OCI-M1 (cell line): ENCODE results near the gene KIF21A.
"Not testable (repeated sequence)": the region's sequence is repeated elsewhere in the genome, so short reads cannot be mapped to it uniquely, and the experiment has no call there.

Source experiments
- DNase-seq: peaks from one replicate; lab custom pipeline; 2025; lab: John Stamatoyannopoulos, UW

Gene KIF21A

DNA sequence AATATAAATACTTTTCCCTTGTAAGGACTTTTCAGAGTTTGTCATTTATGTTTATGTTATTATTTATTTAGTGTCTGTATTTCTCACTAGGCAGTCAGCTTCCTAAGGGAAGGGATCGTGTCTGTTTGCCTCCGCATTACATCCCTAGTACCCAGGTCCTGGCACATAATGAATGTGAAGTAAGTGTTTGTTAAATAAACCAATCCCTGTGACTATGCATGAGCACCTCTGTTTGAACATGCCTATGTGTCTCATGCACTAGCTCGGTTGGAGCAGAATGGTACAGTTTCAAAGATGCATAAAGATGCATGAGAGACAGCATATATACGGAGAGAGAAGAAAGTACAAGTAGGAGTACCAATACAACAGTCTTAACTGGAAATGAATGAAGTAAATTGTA, 99.3 kb downstream of the KIF21A start:
- no peak for DNase-seq

DNA sequence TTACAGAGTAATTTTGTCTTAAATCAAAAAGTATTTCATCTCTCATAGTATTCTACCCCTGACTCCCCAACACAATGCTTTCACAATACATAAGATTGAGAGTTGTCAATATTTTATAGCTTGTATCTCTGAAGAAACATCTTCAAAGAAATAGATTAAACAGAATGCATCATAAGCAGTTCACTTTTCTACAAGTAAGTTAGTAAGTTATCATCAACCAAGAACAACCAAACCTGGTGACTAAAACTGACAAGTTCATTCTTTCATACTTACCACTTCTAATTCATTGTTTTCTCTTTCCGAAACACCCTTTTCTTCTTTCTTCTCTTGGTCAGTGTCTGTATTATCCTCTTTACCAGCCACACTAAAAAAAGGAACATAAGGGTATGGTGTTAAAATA, 101.2 kb downstream of the KIF21A start:
- no peak for DNase-seq

DNA sequence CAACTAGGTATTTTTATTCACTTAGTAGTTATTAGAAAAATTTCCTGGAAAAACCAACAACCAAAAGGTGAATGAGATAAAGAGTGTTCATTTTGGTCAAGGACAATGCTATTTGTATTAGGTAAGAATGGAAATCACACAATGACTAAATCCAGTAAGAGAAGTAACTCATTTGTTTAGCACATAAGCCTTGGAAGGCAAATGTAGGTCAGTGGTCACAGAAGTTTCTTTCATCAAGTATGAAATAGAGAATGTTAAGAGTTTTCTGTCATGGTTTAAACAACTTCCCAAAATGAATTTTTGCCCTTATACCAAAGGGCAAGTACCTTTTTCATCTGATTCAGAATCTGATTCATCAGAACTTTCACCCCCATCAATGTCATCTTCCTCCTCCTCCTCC, 101.7 kb downstream of the KIF21A start:
- no peak for DNase-seq

DNA sequence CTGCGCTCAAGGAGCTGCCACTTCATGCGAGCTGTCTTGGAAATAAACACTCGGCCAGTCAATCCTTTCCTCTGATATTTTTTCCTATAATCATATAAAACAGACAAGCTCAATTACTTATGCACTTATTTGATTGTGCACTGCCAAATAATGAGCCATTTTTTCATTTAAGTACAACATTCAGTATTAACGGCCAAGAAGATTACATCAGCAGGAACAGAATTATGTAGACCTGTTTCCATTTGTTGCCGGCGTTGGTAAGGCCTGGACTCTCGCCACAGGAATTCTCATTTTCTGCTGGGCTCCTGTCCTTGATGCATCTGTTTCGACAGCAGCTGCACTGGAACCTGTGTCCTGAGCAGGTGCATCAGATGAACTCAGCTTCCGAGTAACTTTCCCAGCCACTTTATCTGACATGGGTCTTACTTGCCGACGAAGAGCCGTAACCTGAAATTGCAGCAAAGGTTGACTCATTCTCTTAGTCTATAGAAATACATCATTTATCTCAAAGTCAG, 110.2 kb downstream of the KIF21A start:
- no peak for DNase-seq

DNA sequence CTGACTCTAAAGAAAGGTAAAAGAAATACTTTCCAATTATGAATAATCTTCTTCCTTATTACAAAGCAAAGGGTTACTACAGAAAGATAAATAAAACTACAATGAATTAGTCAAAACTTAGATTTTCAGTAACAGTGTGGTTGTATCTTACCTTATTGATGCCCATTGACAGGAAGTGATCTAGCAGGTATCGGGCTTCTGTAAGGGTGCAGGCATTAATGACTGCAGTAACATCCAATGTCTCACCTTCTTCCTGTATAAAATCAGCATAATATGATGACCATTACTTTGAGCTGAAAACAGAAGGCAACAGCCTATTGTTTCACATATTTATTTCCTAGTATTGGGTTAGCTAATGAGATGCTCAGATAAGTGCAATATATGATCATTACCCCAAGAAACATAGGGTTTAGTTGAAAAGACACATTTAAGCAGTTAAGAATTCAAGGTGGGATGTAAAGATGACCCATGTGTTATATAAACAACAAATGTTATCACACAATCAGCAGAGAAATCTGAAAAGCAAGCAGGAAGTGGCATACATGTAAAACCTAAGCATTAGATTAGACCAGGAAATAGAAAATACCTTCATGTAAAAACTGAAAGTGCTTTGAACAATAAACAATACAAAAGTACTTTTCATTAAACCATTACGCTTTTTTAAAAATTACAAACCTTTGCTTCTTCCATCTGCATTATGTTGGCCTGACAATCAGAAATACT, 111.2 kb downstream of the KIF21A start:
- DNase-seq = no peak

DNA sequence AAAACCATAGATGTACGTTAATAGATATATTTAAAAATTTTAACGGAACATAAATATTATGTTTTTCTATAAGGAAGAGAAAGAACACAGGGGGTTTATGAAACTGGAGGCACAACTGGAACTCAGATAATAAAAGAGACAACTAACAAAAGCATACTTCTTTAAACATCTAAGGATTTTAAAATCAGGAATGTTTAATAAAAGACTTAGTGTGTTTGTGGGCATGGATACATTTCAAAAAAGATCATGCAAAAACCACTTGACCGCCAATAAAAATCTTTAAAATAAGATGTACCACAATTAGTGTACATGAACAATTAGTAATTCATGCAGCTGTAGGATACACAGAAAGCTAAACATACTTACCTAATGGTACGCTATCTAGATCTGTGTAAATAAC, 113.0 kb downstream of the KIF21A start:
- no peak for DNase-seq

DNA sequence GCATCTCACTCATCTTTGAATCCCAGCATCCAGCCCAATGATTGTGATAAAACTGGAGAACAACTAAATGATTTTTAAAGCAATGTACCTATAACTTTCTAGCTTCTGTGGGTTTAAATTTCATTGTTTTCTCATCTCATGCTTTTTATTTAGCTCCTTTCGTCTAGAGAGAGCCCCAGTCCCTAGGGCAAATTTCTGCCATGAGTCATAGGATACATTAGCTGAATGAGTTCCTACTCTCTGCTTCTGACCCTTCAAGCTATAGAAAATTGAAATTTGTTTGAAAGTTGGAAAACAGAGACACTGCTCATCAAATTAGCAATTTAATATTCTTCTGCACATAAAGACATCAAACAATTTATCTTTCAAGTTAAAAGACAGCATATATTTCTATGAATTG, 113.9 kb downstream of the KIF21A start:
- DNase-seq = no peak

DNA sequence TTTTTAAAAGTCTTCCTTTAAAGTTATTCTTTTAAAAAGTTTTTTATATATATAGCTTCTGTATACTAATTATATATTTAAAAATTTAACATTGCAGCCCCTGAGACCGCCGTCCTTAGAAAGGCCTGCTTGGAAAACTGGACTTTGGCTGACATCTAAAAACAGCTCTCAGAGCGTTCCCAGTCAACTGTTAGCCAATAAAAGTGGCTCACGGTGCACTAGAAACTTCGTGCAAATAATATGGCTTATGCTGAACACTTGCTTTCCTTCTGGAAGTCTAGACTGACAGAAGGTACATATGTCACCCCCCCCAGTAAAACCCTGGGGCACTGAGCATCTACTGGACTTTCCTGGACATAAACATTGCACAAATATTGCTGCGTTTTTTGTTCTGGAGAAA, 115.0 kb downstream of the KIF21A start:
- no peak for DNase-seq

DNA sequence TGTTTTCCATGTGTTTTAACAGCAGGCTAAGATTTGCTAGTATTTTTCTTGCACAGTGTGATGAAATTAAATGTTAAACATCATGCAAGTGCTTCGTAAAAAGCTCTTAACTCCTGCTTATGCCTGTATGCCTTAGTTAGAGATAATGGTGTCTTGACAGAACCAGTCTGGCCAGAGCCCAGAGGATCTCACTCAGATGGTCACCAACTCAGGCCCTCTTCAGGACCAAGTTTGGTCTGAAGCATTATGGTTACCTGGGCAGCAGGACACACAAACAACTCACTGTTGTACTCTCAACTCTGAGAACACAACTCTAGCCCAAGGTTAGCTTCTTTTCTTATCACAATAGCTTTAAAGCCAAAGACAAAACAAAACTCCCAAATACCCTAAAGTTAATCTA, 115.4 kb downstream of the KIF21A start:
- no peak for DNase-seq

DNA sequence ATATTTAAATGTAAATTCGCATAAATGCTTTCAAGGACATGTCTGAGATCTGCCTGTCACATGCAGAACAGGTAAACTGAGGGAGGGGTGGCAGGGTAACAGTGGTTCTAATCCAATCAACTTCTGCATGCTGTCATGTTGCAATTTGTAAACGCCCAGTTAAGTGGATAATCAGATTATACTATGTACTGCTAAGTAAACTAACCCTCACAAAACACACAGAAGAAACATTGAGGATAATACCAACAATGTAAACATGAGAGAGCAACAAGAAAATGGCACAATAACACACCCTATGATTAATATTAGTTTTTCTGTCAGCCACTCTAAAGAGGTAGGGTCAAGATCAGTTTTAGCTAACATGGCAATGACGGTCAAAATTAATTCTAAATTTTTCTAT, 123.7 kb downstream of the KIF21A start:
- DNase-seq = no peak

DNA sequence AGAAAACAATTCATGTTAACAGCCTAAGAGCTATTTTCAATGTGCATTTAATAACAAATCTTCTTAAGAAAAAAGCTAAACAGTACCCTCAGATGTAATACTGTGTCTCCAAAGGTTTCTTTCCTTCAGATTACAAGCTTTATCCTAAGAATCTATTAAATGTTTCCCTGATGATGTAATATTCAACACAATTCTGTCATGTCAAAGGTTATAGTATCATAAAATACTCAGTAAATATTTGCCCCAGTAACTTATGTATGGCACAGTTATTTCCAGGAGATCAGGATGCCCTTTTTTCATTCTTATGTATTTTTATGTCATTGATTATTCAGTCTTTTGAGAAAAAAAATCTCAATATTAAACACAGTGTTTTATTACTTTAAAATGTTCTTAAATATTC, 128.4 kb downstream of the KIF21A start:
- no peak for DNase-seq

DNA sequence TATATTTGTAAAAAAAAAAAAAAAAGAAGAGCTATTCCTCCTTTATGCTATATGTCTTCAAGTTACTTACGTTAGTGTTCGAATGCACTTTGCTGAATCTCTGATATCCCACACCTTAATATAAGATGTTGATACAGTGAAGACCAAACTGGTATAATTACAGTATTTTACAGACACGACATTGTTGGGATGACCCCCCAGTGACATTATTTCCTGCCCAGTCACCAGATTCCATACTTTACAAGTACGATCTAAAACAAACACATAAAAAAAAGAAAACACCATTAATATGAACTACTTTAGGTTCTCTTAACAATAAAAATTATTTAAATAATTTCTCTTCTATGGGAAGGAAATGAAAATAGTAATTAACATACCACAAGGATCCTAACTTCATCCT, 133.4 kb downstream of the KIF21A start:
- no peak for DNase-seq

DNA sequence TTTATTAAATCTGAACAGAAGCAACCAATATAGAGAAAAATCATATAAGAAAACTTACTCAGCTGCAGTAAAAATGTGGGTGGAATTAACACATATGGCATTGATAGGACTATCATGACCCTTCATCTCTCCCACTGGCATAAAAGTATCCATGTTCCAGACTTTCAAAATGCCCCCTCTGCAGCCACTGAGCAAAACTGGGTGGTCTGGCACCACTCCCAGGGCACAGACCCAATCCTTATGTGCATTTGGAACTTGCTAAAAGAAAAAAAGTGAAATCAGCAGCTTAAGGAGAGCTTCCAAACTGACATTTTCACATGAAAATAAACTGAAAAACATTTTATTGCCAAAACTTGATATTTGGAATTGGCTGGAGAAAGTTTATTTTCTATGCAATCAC, 141.5 kb downstream of the KIF21A start:
- DNase-seq = no peak

DNA sequence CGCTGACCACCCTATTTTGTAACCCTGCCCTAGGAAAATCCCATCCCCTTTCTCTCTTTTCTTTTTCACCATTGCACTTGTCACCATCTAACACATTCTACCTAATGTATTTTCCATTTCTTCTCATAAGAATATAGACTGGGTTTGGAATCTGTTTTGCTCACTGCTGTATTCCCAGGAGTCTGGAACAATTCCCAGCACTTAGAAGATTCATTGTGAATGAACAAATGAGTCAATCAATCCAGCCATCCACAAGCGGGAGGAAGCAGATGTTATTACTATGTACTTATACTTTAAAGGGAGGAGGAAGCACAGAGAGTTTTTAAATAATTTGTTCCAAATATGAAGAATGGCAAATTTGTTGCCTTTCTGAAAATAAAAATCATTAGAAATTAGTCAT, 142.1 kb downstream of the KIF21A start:
- no peak for DNase-seq

DNA sequence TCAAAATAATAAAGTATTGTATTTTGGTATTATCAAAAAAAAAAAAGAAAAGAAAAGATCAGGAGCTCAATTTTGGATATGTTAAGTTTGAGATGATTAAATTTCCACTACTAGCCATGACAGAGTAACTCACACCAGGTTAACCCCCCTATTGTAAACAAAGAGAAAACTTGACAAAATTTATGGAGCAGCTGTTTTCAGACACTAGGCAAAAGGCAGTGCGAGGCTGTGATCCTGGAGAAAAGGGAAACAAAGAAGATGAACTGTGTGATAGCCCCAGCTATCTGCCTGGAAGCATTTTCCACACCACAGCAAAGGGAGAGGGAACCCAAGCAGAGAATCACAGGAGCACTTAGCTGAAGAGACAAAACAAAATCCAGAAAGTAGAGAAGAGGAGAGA, 145.0 kb downstream of the KIF21A start:
- no peak for DNase-seq

DNA sequence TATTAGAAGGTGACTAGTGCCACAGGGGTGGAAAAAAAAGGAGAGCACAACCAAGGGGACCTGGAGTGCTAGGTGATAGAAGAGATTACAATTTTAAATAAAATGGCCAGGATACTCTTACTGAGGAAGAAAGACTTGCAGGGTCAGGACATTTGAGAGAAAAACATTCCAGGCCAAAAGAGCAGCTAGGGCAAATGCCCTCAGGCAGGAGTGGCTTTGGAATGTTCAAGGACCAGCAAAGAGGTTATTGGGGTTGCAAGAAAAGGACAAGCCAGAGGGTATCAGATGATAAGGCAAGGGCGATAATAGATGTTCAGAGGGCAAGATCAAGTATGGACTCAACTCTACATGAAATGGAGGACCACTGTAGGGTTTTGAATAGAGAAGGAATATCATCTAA, 146.4 kb downstream of the KIF21A start:
- no peak for DNase-seq

DNA sequence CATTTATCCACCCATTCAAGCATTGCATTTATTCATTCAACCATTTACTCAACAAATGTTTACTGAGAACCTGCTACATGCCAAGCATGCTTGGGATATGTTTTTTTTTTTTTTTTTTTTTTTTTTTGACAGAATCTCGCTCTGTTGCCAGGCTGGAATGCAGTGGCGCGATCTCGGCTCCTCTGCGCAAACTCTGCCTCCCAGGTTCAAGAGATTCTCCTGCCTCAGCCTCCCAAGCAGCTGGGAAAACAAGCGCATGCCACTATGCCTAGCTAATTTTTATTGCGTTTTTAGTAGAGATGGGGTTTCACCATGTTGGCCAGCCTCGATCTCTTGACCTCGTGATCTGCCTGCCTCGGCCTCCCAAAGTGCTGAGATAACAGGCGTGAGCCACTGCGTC, 147.3 kb downstream of the KIF21A start:
- not testable (repeated sequence) for DNase-seq

DNA sequence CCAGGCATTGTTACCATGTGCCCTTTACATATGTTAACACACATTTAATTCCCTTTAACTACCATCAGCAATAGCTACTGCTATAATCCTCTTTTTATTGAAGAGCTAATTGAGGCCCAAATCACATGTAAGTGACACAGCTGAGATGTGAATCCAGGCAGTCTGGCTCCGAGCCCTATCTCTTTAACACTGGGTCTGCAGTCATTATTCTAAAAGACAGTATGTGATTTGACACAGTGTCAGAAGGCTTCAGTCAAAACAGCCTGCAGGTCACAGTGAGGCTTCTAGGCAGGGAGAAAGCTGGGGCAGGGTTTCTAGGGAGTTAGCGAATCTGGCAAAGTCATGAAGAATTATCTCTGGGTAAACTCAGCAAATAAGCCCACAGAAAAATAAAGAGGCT, 148.2 kb downstream of the KIF21A start:
- no peak for DNase-seq

DNA sequence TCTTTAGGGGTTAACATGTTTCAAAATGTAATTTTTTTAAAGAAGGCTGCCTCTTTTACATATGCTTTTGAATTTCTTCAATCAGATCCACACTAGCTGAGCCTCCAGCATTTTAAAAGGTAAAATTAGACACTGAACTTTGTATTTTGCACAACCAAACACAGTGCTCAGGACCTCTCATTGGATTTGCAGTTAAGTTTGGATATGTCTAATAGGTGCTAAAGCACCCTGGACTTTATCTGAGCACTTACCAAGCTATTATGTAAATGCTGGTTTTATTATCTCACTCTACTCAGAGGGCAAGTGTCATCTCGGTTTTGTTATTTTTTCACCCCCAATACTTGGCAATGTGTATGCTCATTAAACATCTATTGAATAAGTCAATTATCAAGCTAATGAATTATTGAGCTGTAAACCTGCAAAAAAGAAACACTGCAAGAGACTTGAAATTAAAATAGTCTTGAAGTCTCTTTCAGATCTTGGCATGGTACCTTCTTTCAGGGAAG, 150.7 kb downstream of the KIF21A start:
- no peak for DNase-seq

DNA sequence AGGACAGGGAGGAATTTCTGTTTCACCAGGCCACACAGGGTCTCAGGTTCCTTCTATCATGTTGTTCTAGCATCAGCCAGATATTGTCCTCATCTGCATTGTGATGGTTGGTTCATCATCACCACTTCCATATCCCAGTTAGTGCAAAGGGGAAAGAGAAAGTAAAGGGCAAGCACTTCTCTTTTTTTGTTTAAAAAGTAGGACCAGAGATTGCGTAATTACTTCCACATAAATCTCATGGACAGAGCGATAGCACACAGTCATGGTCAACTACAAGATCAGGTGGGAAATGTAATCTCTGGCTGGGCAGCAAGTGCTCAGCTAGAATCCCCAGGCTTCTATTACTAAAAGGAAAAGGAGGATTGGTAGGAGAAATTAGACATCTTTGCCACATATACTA, 155.1 kb downstream of the KIF21A start:
- DNase-seq = peak; percentile 93

DNA sequence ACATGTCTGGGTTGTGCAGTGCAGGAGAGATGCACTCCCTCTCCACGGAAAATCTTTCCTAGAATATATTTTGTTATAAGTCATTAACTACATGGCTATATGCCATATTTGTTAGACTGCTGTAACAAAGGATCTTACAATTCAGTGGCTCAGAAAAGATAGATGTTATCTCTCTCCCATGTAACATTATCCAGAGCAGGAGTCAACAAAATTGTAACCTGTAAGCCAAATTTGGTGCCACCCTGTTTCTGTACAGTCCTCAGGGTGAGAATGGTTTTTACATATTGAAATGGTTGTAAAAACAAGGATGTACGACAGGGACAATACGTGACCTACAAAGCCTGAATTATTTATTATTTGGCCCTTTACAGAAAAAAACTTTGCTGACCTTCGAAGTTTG, 155.5 kb downstream of the KIF21A start:
- DNase-seq = no peak

DNA sequence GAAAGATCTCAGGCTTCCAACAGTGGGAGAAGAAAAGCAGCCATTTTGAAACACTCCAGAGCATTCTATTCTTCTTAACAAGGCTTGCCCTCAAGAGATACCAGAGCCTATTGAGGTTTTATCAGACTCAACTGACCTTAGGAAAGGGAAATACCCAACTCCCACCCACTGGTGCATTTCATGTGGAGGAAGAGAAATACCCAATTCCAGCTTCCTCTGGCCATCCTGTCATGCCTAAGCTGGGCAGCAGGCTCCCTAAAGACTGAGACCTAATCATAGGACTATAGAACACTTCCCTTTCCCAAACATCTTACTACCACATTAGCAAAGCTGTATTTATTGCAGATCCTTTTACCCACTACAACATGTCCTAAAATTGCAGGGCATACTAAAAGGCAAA, 164.5 kb downstream of the KIF21A start:
- DNase-seq = no peak

DNA sequence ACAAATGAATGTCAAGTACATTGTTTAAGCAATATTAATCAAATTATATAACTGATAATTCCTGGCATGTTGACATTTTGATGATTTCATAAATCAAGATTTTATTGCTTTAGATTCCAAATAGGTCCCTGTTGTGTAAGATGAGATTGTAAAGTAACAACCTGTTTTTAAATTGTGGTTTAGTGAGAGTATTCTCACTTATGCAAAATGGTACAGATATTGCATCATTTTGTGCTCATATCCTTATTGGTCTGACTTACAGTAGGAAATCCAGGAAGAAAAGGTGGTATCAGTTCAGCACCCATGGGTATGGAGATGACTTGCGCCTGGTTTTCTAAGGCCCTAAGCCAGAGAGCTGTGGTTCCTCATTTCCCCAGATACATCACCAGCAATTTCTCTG, 165.5 kb downstream of the KIF21A start:
- peak; percentile 77 for DNase-seq

DNA sequence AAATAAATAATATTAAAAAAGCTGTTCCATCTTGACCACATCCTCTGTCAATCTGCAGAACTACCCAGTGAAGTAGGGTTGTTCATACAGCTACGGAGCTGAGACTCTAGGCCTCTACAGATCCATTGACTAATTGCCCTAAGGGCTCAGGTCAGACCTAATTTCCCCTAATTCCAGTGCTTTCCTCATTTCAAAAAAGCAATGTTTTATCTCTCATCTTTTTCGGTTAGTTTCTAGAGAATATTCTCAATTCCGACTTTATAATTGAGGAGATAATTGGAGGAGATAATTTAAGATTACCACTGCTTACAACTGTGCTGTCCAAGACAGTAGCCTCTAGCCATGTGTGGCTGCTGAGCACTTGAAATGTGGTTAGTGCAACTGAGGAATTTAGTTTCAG, 167.1 kb downstream of the KIF21A start:
- DNase-seq = no peak
